ENCODE measurements around the gene INPPL1. TPM values are rescaled to one million over a fixed set of nuclear protein-coding genes. Genes with fewer than 3 reads are reported as not detected.
A peak's percentile ranks its signal among the peaks of the same experiment; 100 is the strongest.
"Not testable (repeated sequence)": the region's sequence is repeated elsewhere in the genome, so short reads cannot be mapped to it uniquely, and the experiment has no call there.

Gene INPPL1
- total RNA-seq, 2 donors from 2014 or later: 68.8 to 84.5 TPM

GRCh38 chr11:72202571-72202970, 22.0 kb upstream of the INPPL1 start:
- no peaks in the 10 kb centered on the region for H3K27me3 ChIP-seq
- no peaks in the 10 kb centered on the region for H3K4me1 ChIP-seq
- no peaks in the 10 kb centered on the region for H3K9me3 ChIP-seq
- no peak overlapping the region for H3K4me3 ChIP-seq
- no peaks in the 10 kb centered on the region for H3K36me3 ChIP-seq
- no peak for DNase-seq (ENCODE audit: low spot score)
- no peak overlapping the region for H3K27ac ChIP-seq
- TF ChIP-seq CTCF (IDR thresholded peaks at IDR 0.05): no peak

- DNase-seq (ENCODE audit: low spot score): no peak
- Histone ChIP-seq H3K4me1 (no peaks in the 10 kb centered on the region), H3K4me3 (no peak overlapping the region)
Measured at GRCh38 chr11:72203163-72203562, 21.4 kb upstream of the INPPL1 start.

GRCh38 chr11:72204886-72205285, 19.7 kb upstream of the INPPL1 start:
- Histone ChIP-seq H3K36me3 (no peaks in the 10 kb centered on the region), H3K27ac (no peak overlapping the region), H3K4me3 (no peak overlapping the region), H3K4me1 (no peaks in the 10 kb centered on the region), H3K27me3 (no peaks in the 10 kb centered on the region), H3K9me3 (peaks cover 0 to 10% of the 10 kb centered on the region in 2 donors)
- no peak for DNase-seq (ENCODE audit: low spot score)
- no peak for TF ChIP-seq CTCF (IDR thresholded peaks at IDR 0.05)

More at GRCh38 chr11:72203163-72203562, 21.4 kb upstream of the INPPL1 start:
- no peaks in the 10 kb centered on the region for H3K9me3 ChIP-seq
- TF ChIP-seq CTCF (IDR thresholded peaks at IDR 0.05): no peak
- H3K27ac ChIP-seq: no peak overlapping the region
- H3K36me3 ChIP-seq: no peaks in the 10 kb centered on the region
- no peaks in the 10 kb centered on the region for H3K27me3 ChIP-seq

GRCh38 chr11:72206794-72207193, 17.8 kb upstream of the INPPL1 start:
- not testable (repeated sequence) for H3K27me3 ChIP-seq, H3K4me3 ChIP-seq, H3K4me1 ChIP-seq, H3K27ac ChIP-seq, H3K36me3 ChIP-seq
- peak; percentile 21 for DNase-seq (ENCODE audit: low spot score)
- H3K9me3 ChIP-seq: peaks cover 0 to 16% of the 10 kb centered on the region in 2 donors

- H3K4me1 ChIP-seq: no peaks in the 10 kb centered on the region
- H3K4me3 ChIP-seq: no peak overlapping the region
- H3K36me3 ChIP-seq: no peaks in the 10 kb centered on the region
- no peak overlapping the region for H3K27ac ChIP-seq
- DNase-seq (ENCODE audit: low spot score): peak; percentile 40
- TF ChIP-seq CTCF (IDR thresholded peaks at IDR 0.05): no peak
- no peaks in the 10 kb centered on the region for H3K27me3 ChIP-seq
- peaks cover 0 to 16% of the 10 kb centered on the region in 2 donors for H3K9me3 ChIP-seq
Measured at GRCh38 chr11:72208281-72208680, 16.3 kb upstream of the INPPL1 start.

- Histone ChIP-seq H3K9me3 (peaks cover 0 to 16% of the 10 kb centered on the region in 2 donors), H3K4me3 (no peak overlapping the region), H3K4me1 (no peaks in the 10 kb centered on the region), H3K27ac (no peak overlapping the region), H3K27me3 (no peaks in the 10 kb centered on the region), H3K36me3 (no peaks in the 10 kb centered on the region)
- DNase-seq (ENCODE audit: low spot score): peak; percentile 53
- no peak for TF ChIP-seq CTCF (IDR thresholded peaks at IDR 0.05)
Measured at GRCh38 chr11:72209101-72209500, 15.5 kb upstream of the INPPL1 start.

Measured in right atrium auricular region (tissue), 2 donors.